Psoas muscle (tissue), 8 donors: ENCODE data around the gene SETDB1. TPM values are rescaled to one million over a fixed set of nuclear protein-coding genes. Genes with fewer than 3 reads are reported as not detected.
"Not testable (repeated sequence)": the region's sequence is repeated elsewhere in the genome, so short reads cannot be mapped to it uniquely, and the experiment has no call there.

Experiments
- ATAC-seq, 4 donors: fragments of 200-7000 bp; cut with Tn5 transposase; one replicate each; pipeline ENCODE4 v1.9.1; 2020; ENCODE audit warnings: moderate library complexity in 3 of 4, mild to moderate bottlenecking in 2 of 4
- DNase-seq, 2 donors: peaks; one replicate each; pipeline ENCODE4 v3.0.0-alpha.2; 2020
- H3K27ac ChIP-seq: fragments of 200-600 bp; one replicate; pipeline ENCODE4 v1.8.0; 2022
- H3K27me3 ChIP-seq, 3 donors: fragments of 200-600 bp in 1 of 3; one replicate each; pipeline versions ENCODE4 v1.6.1 to v1.8.0; 2013 to 2022; ENCODE audit warnings: low read length in 2 of 3, mild to moderate bottlenecking in 2 of 3, moderate library complexity in 1 of 3; ENCODE audit not compliant: insufficient read depth in 3 of 3
- H3K36me3 ChIP-seq, 2 donors: fragments of 200-600 bp in 1 of 2; one replicate each; pipeline versions ENCODE4 v1.6.1 to v1.8.0; 2013 to 2022; ENCODE audit warnings: low read depth in 1 of 2, mild to moderate bottlenecking in 1 of 2, moderate library complexity in 1 of 2; ENCODE audit not compliant: insufficient read depth in 1 of 2
- H3K4me1 ChIP-seq: fragments of 200-600 bp; one replicate; pipeline ENCODE4 v1.8.0; 2022
- H3K4me3 ChIP-seq: fragments of 200-600 bp; one replicate; pipeline ENCODE4 v1.8.0; 2022; ENCODE audit warnings: mild to moderate bottlenecking
- H3K9me3 ChIP-seq: fragments of 200-600 bp; one replicate; pipeline ENCODE4 v1.8.0; 2022
- WGBS, 3 donors: extraction: QIAGEN DNeasy Blood & Tissue Kit; methylation state at CpG; one replicate each; pipeline versions ENCODE4 v1.1.6 to v1.1.7; 2013; 5-methylcytosine and 5-hydroxymethylcytosine counted together
- intact Hi-C, 2 donors: fragments of 100-400 bp; cut with DNase I; formaldehyde crosslinking; loops; one replicate each; pipeline versions ENCODE4 v1.11.0 to v1.14.2; 2022
- polyA plus RNA-seq, 3 donors: library from polyadenylated mRNA; stranded (reverse); fragments of 200-250 nt; gene quantifications; one replicate each; pipeline ENCODE4 v1.2.3, GENCODE V29; 2013
- total RNA-seq, 4 donors: library from RNA; stranded (reverse); fragmentation: NEBNext Ultra II Directional in 2 of 4; extraction: Animal tissue kit (Norgen Biotek cat#: 25700) in 2 of 4; gene quantifications; one replicate each; pipeline versions ENCODE4 v1.2.1 to v1.2.4, GENCODE V29; 2021 to 2023
- TF ChIP-seq, protein P1 (sequence below): fragments of 200-600 bp; IDR thresholded peaks from one replicate; pipeline ENCODE4 v1.8.0; 2022; ENCODE audit warnings: antibody characterized with exemption
- donor health status: healthy with polysubstance abuse.
- donor health status: DM: no; HTN: no; CAD: no; lungs with moderate emphysema.
- donor health status: Bipolar disorder and iron deficiency.
- donor health status: healthy.
- donor health status: DM: yes; HTN: yes; CAD: no.
- donor health status: DM: no; HTN: no; CAD: no.
- donor health status: DM: no; HTN: no; CAD: no.
- donor health status: DM: yes; HTN: yes; CAD: no.

Gene SETDB1
- total and polyA plus RNA-seq, 7 donors = 12.8 to 27.1 (median 19.4) TPM

DNA sequence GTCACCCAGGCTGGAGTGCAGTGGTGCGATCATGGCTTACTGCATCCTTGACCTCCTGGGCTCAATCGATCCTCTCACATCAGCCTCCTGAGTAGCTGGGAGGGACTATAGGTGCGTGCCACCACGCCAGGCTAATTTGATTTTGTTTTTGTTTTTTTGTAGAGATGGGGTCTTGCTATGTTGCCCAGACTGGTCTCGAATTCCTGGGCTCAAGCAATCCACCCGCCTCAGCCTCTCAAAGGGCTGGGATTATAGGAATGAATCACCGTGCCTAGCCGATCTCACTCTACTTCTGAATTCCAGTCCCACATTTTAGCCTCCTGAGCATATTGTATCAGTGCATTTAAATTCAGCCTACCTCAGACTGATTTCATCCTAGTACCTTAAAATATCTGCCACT lies 37.4 kb upstream of the SETDB1 start:
- H3K27me3 ChIP-seq = no peaks in the 10 kb centered on the region
- H3K9me3 ChIP-seq = no peaks in the 10 kb centered on the region
- intact Hi-C loops = no loop called here
- no peak overlapping the region for H3K27ac ChIP-seq
- no peaks in the 10 kb centered on the region for H3K36me3 ChIP-seq
- no peak overlapping the region for H3K4me3 ChIP-seq
- TF ChIP-seq, protein P1, sequence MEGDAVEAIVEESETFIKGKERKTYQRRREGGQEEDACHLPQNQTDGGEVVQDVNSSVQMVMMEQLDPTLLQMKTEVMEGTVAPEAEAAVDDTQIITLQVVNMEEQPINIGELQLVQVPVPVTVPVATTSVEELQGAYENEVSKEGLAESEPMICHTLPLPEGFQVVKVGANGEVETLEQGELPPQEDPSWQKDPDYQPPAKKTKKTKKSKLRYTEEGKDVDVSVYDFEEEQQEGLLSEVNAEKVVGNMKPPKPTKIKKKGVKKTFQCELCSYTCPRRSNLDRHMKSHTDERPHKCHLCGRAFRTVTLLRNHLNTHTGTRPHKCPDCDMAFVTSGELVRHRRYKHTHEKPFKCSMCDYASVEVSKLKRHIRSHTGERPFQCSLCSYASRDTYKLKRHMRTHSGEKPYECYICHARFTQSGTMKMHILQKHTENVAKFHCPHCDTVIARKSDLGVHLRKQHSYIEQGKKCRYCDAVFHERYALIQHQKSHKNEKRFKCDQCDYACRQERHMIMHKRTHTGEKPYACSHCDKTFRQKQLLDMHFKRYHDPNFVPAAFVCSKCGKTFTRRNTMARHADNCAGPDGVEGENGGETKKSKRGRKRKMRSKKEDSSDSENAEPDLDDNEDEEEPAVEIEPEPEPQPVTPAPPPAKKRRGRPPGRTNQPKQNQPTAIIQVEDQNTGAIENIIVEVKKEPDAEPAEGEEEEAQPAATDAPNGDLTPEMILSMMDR = no peak
- ATAC-seq (no peak), DNase-seq (no peak)
- no peaks in the 10 kb centered on the region for H3K4me1 ChIP-seq
- WGBS, 3 donors = 86 to 92% (median 89%) methylated on average over 8 of the region's 8 CpGs

DNA sequence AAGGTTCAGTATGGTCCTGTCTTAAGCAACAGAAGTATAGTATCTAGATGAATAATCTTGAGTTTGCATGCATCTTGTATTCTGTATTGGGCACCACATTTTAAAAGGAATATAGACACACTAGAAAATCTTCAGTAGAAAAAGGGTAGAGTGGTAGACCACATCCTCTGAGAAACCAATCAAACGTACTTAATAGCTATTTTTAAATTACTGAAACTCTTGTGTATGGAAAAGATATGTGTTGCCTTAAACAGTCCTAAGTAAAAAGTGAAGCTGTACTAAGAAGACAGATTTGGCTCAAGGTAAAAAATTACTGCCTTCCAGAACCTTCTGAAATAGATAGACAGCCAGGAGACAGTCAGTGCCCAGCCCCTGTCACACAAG lies 36.1 kb upstream of the SETDB1 start:
- 61 to 69% (median 69%) methylated on average over 1 of the region's 1 CpG for WGBS, 3 donors
- TF ChIP-seq, protein P1 = no peak
- Histone ChIP-seq H3K27ac (no peak overlapping the region), H3K4me3 (no peak overlapping the region), H3K4me1 (peaks cover under 1% of the 10 kb centered on the region), H3K9me3 (no peaks in the 10 kb centered on the region), H3K27me3 (no peaks in the 10 kb centered on the region), H3K36me3 (no peaks in the 10 kb centered on the region)
- intact Hi-C loops = no loop called here
- DNase-seq = no peak
- no peak for ATAC-seq

DNA sequence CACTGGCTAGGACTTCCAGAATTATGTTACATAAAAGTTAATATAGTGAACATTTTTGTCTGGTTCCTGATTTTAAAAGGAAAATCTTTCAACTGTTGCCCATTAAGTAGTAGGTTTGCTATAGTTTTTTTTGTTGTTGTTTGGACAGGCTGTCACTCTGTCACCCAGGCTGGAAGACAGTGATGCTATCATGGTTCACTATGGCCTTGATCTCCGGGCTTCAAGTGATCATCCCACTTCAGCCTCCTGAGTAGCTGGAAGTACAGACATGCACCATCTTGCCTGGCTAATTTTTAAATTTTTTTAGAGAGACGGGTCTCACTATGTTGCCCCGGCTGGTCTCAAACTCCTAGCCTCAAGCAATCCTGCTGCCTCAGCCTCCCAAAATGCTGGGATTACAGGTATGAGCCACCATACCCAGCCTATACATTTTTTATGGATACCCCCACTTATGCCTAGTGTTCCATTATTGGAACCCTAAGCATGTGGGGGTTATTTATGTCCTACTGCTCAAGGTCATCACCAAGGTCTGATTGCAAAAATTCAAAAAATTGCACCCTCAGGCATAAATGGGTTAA lies 32.7 kb upstream of the SETDB1 start:
- TF ChIP-seq, protein P1 = no peak
- H3K4me3 ChIP-seq = no peak overlapping the region
- H3K27me3 ChIP-seq = no peaks in the 10 kb centered on the region
- WGBS, 3 donors = 92 to 97% (median 93%) methylated on average over 3 of the region's 3 CpGs
- H3K27ac ChIP-seq = no peak overlapping the region
- no peaks in the 10 kb centered on the region for H3K9me3 ChIP-seq
- intact Hi-C loops = no loop called here
- DNase-seq (no peak), ATAC-seq (no peak)
- no peaks in the 10 kb centered on the region for H3K36me3 ChIP-seq
- peaks cover 14% of the 10 kb centered on the region for H3K4me1 ChIP-seq

DNA sequence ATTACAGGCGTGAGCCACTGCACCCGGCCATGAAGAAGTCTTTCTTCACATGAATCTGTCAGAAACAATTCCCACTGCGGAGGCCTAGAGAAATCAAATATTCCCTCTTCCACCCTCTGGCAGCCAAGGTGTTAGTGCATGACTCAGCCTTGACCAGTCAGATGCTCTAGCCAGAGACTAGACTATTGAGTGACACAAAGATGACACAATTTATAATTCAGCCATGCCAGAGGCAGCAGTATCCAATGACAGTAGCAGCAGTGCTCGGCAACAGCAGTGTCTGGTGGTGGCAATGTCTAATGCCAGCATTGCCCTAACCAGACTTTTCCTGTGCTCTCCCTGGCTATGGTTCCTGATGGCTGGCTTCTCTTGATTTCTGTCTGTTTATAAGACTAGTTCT lies 30.5 kb upstream of the SETDB1 start:
- ATAC-seq = peak; percentile 100
- intact Hi-C loops = loop anchor here in 1 of 2 donors (1.0 kb wide), 1 partner anchor 19 kb away; the partner anchor contains the start of gene ARNT
- TF ChIP-seq, protein P1 = peak; percentile 13

DNA sequence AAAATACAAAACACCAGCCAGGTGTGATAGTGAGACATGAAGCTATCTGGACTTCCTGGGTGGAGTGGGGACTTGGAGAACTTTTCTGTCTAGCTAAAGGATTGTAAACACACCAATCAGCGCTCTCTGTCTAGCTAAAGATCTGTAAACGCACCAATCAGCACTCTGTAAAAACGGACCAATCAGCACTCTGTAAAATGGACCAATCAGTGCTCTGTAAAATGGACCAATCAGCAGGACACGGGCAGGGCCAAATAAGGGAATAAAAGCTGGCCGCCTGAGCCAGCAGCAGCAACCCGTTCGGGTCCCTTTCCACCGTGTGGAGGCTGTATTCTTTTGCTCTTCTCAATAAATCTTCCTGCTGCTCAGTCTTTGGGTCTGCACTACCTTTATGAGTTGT lies 26.4 kb upstream of the SETDB1 start:
- intact Hi-C loops, DNase-seq, H3K27ac ChIP-seq, ATAC-seq, H3K4me3 ChIP-seq, H3K36me3 ChIP-seq, H3K27me3 ChIP-seq, H3K9me3 ChIP-seq: not testable (repeated sequence)
- H3K4me1 ChIP-seq = peaks cover 14% of the 10 kb centered on the region
- WGBS, 3 donors = 81 to 87% (median 85%) methylated on average over 8 of the region's 8 CpGs

More for the DNA sequence above, 30.5 kb upstream of the SETDB1 start:
- Histone ChIP-seq H3K27ac (peak overlapping the region; percentile 91), H3K4me1 (peaks cover 14% of the 10 kb centered on the region), H3K4me3 (peak overlapping the region; percentile 40), H3K27me3 (no peaks in the 10 kb centered on the region), H3K9me3 (no peaks in the 10 kb centered on the region), H3K36me3 (no peaks in the 10 kb centered on the region)
- 32 to 56% (median 42%) methylated on average over 4 of the region's 4 CpGs for WGBS, 3 donors
- peak; percentile 34 to 82 for DNase-seq
